Temporal lobe (tissue), 1 donor: Measurements from ENCODE around the gene TTC9C. TPM values are rescaled to one million over a fixed set of nuclear protein-coding genes. Genes with fewer than 3 reads are reported as not detected.

Experiments
- total RNA-seq: library from RNA; depleted of rRNA; stranded (reverse); fragments of >200 nt; gene quantifications from one replicate; pipeline ENCODE4 v1.2.3, GENCODE V29; 2014

TTC9C gene
- total RNA-seq, 1 donor from 2014 or later = 15.0 TPM

Other genes starting within 250 kb of the TTC9C start
- 32.9 TPM for gene AHNAK, start 181.7 kb upstream of the TTC9C start, total RNA-seq
- gene EEF1G, start 154.6 kb upstream of the TTC9C start, total RNA-seq = 1,313 TPM
- gene TUT1, start 137.0 kb upstream of the TTC9C start, total RNA-seq = 6.1 TPM
- 83.6 TPM for gene MTA2, start 126.6 kb upstream of the TTC9C start, total RNA-seq
- 4.2 TPM for gene EML3, start 115.7 kb upstream of the TTC9C start, total RNA-seq
- 1.7 TPM for gene ROM1, start 115.2 kb upstream of the TTC9C start, total RNA-seq
- 15.7 TPM for gene B3GAT3, start 106.5 kb upstream of the TTC9C start, total RNA-seq
- gene GANAB, start 81.9 kb upstream of the TTC9C start, total RNA-seq = 69.3 TPM
- 13.0 TPM for gene INTS5, start 75.2 kb upstream of the TTC9C start, total RNA-seq
- gene C11orf98, start 63.3 kb upstream of the TTC9C start, total RNA-seq = 17.2 TPM
- gene CSKMT, start 63.2 kb upstream of the TTC9C start, total RNA-seq = 3.9 TPM
- gene UQCC3, start 56.8 kb upstream of the TTC9C start, total RNA-seq = 3.7 TPM
- 2.5 TPM for gene LBHD1, start 56.2 kb upstream of the TTC9C start, total RNA-seq
- gene UBXN1, start 49.4 kb upstream of the TTC9C start, total RNA-seq = 77.0 TPM
- gene LRRN4CL, start 39.0 kb upstream of the TTC9C start, total RNA-seq = 0.25 TPM
- 101 TPM for gene BSCL2, start 21.1 kb upstream of the TTC9C start, total RNA-seq
- 20.9 TPM for gene GNG3, start 20.8 kb upstream of the TTC9C start, total RNA-seq
- 27.5 TPM for gene HNRNPUL2, start 1.0 kb upstream of the TTC9C start, total RNA-seq
- 7.9 TPM for gene ZBTB3, start 25.7 kb downstream of the TTC9C start, total RNA-seq
- 49.2 TPM for gene POLR2G, start 33.1 kb downstream of the TTC9C start, total RNA-seq
- 11.6 TPM for gene TAF6L, start 42.9 kb downstream of the TTC9C start, total RNA-seq
- 8.4 TPM for gene TMEM179B, start 58.9 kb downstream of the TTC9C start, total RNA-seq
- 7.9 TPM for gene TMEM223, start 63.5 kb downstream of the TTC9C start, total RNA-seq
- 17.5 TPM for gene NXF1, start 77.0 kb downstream of the TTC9C start, total RNA-seq
- 27.3 TPM for gene STX5, start 103.6 kb downstream of the TTC9C start, total RNA-seq
- gene TEX54, start 104.4 kb downstream of the TTC9C start, total RNA-seq = not detected
- 28.8 TPM for gene WDR74, start 111.1 kb downstream of the TTC9C start, total RNA-seq
- 66.9 TPM for gene SLC3A2, start 152.4 kb downstream of the TTC9C start, total RNA-seq
- 8.9 TPM for gene CHRM1, start 192.9 kb downstream of the TTC9C start, total RNA-seq